GM21367 (cell line): ENCODE measurements around the gene SPX.

ENCODE experiments used
- ATAC-seq: cut with Tn5 transposase; IDR thresholded peaks from one replicate; pipeline ENCODE4 v1.9.1; 2021; ENCODE audit not compliant: unreplicated experiment

SPX gene

DNA sequence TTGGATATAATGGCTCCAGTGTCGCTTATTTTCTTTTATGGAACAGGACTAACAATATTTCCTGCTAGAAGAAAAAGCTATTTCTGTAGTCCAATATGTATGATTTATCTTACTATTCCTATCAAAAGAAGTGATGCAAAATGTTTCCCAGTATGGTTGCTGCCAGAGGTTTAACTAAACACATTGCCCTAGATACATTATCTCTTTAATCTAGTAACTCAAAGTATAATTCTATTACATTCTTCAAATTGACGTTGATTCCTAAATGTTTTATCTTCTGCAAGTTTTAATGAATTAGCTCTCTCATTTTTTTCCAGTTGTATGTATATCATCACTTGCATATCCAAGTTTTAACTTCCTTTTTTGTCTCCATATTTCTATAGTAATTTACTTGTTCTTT, 50.3 kb downstream of the SPX start:
- ATAC-seq: no peak

DNA sequence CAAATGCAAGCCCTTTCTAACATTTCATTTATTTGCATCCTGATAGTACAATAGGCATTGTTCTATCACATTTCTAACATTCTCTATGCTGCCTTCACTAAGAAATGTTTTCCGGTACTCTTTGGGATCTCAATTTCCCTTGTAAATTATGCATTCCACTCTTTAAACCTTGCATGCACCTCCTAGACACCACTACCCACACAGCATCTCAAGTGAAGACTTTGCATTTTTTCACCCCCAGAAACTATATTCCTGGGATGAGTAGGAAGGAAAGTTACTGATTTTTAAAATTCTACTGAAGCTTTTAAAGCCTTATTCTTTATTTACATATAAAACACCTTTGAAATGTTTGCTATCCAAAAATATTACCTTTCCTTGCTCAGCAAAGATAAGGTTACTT, 51.4 kb downstream of the SPX start:
- no peak for ATAC-seq

DNA sequence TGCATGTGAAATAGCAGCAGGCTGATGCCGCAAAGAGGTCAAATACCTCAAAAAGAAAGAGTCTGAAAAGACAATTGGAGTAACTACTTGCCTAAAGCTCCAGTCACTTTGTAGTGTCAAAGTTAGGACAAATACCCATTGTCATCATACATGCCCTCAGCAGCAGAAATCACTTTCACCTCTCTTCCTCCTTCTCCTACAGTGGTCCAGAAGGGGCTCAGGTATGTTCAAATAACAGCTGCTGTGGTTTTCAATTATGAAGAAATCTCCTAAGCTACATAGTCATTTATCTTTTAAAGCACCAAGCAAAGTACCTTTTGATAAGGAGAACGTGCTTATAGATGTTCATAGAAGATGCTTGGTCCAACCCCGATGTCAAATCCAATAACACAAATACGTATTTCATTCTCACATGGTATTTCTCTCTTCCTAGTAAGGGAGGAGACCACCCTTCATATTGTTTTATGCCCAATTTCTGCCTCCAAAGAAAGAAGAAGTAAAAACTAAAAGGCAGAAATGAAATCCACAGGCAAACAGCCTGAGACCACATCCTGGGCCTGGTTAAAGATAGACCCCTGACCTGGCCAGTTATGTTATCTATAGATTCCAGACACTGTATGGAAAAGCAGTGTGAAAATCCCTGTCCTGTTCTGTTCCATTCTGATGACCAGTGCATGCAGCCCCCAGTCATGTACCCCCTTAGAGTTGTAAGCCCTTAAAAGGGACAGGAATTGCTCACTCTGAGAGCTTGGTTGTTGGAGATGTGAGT, 54.8 kb downstream of the SPX start:
- ATAC-seq: no peak
